ENCODE measurements around the gene CHAD.

GRCh38 chr17:50476545-50477315, 8.1 kb upstream of the CHAD start:
- TF ChIP-seq POLR2AphosphoS5 (IDR thresholded peaks at IDR 0.05), result no peak
- TF ChIP-seq, protein P1, sequence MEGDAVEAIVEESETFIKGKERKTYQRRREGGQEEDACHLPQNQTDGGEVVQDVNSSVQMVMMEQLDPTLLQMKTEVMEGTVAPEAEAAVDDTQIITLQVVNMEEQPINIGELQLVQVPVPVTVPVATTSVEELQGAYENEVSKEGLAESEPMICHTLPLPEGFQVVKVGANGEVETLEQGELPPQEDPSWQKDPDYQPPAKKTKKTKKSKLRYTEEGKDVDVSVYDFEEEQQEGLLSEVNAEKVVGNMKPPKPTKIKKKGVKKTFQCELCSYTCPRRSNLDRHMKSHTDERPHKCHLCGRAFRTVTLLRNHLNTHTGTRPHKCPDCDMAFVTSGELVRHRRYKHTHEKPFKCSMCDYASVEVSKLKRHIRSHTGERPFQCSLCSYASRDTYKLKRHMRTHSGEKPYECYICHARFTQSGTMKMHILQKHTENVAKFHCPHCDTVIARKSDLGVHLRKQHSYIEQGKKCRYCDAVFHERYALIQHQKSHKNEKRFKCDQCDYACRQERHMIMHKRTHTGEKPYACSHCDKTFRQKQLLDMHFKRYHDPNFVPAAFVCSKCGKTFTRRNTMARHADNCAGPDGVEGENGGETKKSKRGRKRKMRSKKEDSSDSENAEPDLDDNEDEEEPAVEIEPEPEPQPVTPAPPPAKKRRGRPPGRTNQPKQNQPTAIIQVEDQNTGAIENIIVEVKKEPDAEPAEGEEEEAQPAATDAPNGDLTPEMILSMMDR (IDR thresholded peaks at IDR 0.05), result no peak
